HG02798 (cell line): ENCODE measurements around the gene ANKRD63.
A peak's percentile ranks its signal among the peaks of the same experiment; 100 is the strongest.

ENCODE experiments used
- ATAC-seq: cut with Tn5 transposase; IDR thresholded peaks from one replicate; pipeline ENCODE4 v1.9.1; 2021; ENCODE audit warnings: mild to moderate bottlenecking; ENCODE audit not compliant: unreplicated experiment, poor library complexity

Gene ANKRD63

GRCh38 chr15:40281057-40281800 is 1.6 kb downstream of the ANKRD63 start:
- no peak for ATAC-seq

DNA sequence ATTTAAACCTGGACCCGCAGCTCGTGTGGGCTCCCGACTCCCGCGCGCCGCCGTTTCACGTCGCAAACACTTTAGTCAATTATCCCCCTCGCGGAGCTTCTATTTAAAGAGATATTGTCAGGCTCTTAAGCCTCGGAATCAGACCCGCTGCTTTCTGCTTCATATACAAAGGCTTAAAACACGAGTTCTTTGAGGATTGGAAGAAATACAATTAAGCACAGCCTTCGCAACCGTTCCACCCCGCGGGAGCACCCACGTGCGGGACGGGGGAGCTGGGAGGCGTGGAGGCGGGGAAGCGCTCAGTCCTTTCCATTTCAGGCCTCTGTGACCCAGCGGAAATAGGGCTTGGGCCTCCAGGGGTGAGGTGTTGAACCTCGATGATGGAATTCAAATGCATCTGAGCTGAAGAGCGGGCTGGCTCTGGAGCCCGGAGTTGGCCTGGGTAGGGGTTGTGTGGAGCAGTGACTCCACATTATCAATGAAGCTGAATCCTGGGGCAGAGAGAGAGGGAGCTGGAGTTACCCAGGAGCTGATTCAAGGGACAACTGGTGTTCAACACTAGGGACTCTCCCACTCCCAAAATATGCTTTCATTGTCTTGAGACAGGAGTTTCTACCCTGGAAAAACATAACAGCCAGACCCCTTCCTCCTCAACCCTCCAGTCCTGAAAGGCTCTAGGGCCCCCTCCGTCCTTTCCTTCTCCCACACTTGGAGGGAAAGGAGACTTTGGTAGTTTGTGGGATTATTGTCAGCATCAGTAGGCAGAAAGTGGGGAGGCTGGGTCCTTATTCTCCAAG is 2.4 kb downstream of the ANKRD63 start:
- ATAC-seq, result no peak

DNA sequence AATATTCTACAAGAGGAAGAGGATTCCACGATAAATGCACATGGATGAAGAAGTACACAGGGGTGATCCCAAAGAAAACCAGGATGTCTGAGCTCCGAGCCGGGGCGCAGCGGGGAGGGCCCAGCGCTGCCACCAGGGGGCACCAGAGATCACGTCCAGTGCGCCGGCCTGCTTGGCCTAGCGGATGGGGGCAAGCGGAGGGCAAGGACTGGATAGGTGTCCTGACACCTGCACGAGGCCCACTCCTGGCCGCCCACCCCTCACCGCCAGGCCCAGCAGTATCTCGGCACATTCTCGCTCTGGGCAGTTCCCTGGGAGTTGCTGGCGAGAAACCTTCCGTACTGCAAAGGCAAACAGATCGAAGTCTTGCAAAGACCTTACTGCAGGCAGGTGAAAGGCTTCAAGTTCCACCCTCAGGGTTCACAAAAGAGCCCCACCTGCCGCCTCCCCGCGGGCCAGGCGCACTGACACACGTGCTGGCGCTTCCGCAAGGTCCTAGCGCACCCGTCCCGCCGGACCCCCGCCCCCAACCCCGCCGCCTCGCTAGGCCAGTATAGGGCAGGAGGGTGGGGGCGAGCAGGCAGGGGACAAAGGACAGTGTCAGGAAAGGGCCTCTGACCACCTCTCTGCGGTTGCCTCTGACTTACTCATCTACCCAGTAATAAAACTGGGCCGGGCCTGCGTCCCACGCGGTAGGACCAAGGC is 3.3 kb downstream of the ANKRD63 start:
- ATAC-seq, result peak; percentile 35

- ATAC-seq, result no peak
Measured at GRCh38 chr15:40278026-40278425, 4.8 kb downstream of the ANKRD63 start.

GRCh38 chr15:40277471-40277870 is 5.4 kb downstream of the ANKRD63 start:
- no peak for ATAC-seq

DNA sequence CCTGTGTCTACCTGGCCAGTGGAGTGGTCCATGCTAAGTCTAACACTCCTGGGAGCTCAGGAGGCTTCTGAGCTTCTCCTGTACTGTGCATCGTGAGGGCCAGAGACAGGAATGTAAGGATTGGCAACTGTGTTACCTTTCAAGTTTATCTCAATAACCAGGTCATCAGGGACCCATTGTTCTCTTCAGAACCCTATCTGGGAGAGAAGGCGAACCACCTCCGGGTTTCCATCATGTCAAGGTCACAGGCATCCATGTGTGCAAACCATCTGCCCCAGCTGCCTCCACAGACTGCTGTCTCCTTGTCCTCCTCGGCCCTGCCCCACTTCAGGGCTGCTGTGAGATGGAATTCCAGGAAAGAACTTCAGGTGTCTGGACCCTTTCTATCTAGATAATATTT is 5.9 kb downstream of the ANKRD63 start:
- ATAC-seq, result no peak

- ATAC-seq, result no peak
Measured at GRCh38 chr15:40275954-40276353, 6.9 kb downstream of the ANKRD63 start.

GRCh38 chr15:40275523-40275922 is 7.3 kb downstream of the ANKRD63 start:
- ATAC-seq, result no peak

GRCh38 chr15:40274350-40275274 is 8.3 kb downstream of the ANKRD63 start:
- peak; percentile 51 for ATAC-seq

- ATAC-seq, result no peak
Measured at GRCh38 chr15:40273428-40273827, 9.4 kb downstream of the ANKRD63 start.

- ATAC-seq, result no peak
Measured at GRCh38 chr15:40272485-40273056, 10.3 kb downstream of the ANKRD63 start.

- ATAC-seq, result no peak
Measured at GRCh38 chr15:40271685-40272484, 11.0 kb downstream of the ANKRD63 start.

- no peak for ATAC-seq
Measured at GRCh38 chr15:40270246-40270995, 12.4 kb downstream of the ANKRD63 start.

DNA sequence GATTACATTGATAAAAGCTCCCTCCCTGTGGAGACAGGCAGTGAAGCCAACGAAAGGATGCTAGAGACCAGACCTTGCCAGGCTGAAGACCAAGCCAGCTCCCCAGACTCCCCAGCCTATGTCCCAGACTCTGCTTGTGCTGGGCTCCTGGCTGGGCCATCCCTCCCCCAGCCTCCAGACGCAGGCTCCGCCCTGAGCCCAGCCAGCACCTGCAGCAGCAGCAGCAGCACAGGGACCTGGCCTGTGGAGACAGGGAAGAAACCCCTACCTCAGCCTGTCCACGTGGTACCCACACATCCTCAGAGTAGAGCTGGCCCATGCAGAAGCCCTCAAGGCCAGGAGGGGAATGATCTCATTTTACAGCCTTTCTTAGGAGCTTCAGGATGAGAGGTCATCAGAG is 13.3 kb downstream of the ANKRD63 start:
- no peak for ATAC-seq

GRCh38 chr15:40267670-40268069 is 15.2 kb downstream of the ANKRD63 start:
- no peak for ATAC-seq

DNA sequence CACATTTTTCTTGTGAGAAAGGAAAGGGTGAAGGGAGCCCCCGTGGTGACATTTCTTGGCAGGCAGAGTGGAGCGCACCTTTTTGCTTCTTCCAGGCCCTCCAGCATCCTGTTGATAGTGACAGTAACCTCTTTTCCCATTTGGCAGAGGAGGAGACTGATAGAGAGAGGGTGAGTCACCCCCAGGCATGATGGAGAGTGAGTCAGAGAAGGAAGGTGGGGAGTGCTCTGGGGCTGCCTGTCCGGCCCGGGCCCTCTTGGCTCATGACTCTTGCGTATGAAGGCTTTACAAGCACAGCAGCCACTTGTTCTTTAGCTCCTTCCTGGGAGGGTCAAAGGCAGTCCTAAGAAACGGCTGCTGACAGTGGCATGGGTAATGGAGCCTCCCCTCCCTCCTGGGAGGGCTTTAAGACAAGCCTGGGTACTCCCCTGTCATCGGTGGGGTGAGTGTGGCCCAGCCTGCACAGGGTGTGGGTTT is 16.0 kb downstream of the ANKRD63 start:
- no peak for ATAC-seq

DNA sequence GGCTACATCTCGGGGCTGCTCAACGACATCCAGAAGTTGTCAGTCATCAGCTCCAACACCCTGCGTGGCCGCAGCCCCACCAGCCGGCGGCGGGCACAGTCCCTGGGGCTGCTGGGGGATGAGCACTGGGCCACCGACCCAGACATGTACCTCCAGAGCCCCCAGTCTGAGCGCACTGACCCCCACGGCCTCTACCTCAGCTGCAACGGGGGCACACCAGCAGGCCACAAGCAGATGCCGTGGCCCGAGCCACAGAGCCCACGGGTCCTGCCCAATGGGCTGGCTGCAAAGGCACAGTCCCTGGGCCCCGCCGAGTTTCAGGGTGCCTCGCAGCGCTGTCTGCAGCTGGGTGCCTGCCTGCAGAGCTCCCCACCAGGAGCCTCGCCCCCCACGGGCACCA is 17.0 kb downstream of the ANKRD63 start:
- no peak for ATAC-seq

DNA sequence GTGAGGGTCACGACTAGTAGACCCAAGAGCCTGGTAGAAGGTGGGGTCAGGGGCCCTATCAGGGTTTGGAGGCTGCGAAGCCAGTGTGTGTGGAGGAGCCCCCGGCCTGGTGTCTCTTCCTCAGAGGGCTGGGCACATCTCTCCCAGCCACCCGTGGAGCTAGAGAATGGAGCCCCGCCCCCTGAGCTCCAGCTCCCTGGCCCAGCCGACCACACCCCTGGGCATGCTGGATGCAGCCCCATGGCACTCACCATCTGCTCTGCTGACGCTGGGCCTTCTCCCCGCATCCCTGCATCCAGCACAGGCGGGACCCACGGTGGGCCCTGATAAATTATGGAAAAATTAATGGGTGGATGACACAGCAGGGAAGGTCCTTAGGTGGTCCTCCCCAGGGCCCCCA is 17.5 kb downstream of the ANKRD63 start:
- no peak for ATAC-seq
